Adrenal gland (tissue), 12 donors: ENCODE data around the gene MCCC1. TPM values are rescaled to one million over a fixed set of nuclear protein-coding genes. Genes with fewer than 3 reads are reported as not detected.

Experiments used
- DNase-seq, 7 donors: peaks; one replicate each; pipeline ENCODE4 v3.0.0-alpha.2; 2019 to 2020
- H3K27ac ChIP-seq, 5 donors: fragments of 200-600 bp; sonication (generic) in 4 of 5; 1 replicate in 3 of 5; 2 replicates in 2 of 5; pipeline versions ENCODE4 v1.5.1 to v1.8.0; 2016 to 2020; ENCODE audit warnings: mild to moderate bottlenecking in 1 of 5
- H3K27me3 ChIP-seq: fragments of 200-600 bp; 2 replicates; pipeline ENCODE4 v1.8.0; 2021
- H3K36me3 ChIP-seq, 2 donors: fragments of 200-600 bp; replicated peaks in 1 of 2; 1 replicate in 1 of 2; 2 replicates in 1 of 2; pipeline versions ENCODE4 v1.5.1 to v1.8.0; 2018 to 2022
- H3K4me1 ChIP-seq, 2 donors: fragments of 200-600 bp; replicated peaks in 1 of 2; 1 replicate in 1 of 2; 2 replicates in 1 of 2; pipeline versions ENCODE4 v1.5.1 to v1.8.0; 2018 to 2021
- H3K4me3 ChIP-seq, 4 donors: fragments of 200-600 bp; sonication (generic) in 3 of 4; one replicate each; pipeline ENCODE4 v1.5.1; 2016 to 2018
- H3K9me3 ChIP-seq, 3 donors: fragments of 200-600 bp; sonication (generic) in 1 of 3; replicated peaks in 1 of 3; 1 replicate in 2 of 3; 2 replicates in 1 of 3; pipeline versions ENCODE4 v1.5.1 to v1.8.0; 2016 to 2021
- CTCF ChIP-seq, 6 experiments: fragments of 450-650 bp in 4 of 6; fragments of 200-600 bp in 2 of 6; sonication (generic) in 1 of 6; IDR thresholded peaks; 1 replicate in 5 of 6; 2 replicates in 1 of 6; pipeline versions ENCODE4 v1.5.1 to v1.8.0; 2016 to 2021; ENCODE audit warnings: antibody characterized with exemption in 6 of 6, mild to moderate bottlenecking in 2 of 6, moderate library complexity in 1 of 6
- POLR2A ChIP-seq, 2 donors: fragments of 450-650 bp; IDR thresholded peaks; one replicate each; pipeline ENCODE4 v1.6.1; 2017; ENCODE audit warnings: antibody characterized with exemption in 2 of 2, mild to moderate bottlenecking in 2 of 2, moderate library complexity in 1 of 2
- WGBS, 4 donors: extraction: QIAGEN DNeasy Blood & Tissue Kit in 2 of 4; methylation state at CpG; one replicate each; pipeline versions ENCODE4 v1.1.5 to v1.1.7; 2013 to 2017; 5-methylcytosine and 5-hydroxymethylcytosine counted together
- intact Hi-C, 2 donors: fragments of 100-400 bp; cut with DNase I; formaldehyde crosslinking; loops; one replicate each; pipeline versions ENCODE4 v1.14.1 to v1.15.0; 2022 to 2023
- polyA plus RNA-seq, 3 donors: library from polyadenylated mRNA; stranded (reverse); fragments of 200-250 nt in 2 of 3; fragments of 350-450 nt in 1 of 3; fragmentation: Illumina TruSeq in 1 of 3; extraction: RNeasy Lipid Tissue Mini Kit (QIAGEN cat#74804) in 1 of 3; gene quantifications; one replicate each; pipeline ENCODE4 v1.2.3, GENCODE V29; 2013 to 2014
- total RNA-seq, 9 donors: library from RNA; depleted of rRNA in 4 of 9; stranded (reverse); fragments of >200 nt in 4 of 9; fragments of 120-200 nt in 1 of 9; fragmentation: NEBNext Ultra II Directional in 1 of 9; extraction: Animal tissue kit (Norgen Biotek cat#: 25700) in 1 of 9; gene quantifications; one replicate each; pipeline versions ENCODE4 v1.1.0 to v1.2.4, GENCODE V29; 2013 to 2023
- donor health status: healthy with polysubstance abuse.
- donor health status: Bipolar disorder and iron deficiency.
- donor health status: DM: yes; HTN: yes; CAD: no.
- donor health status: DM: no; HTN: no; CAD: no.
- donor health status: DM: no; HTN: no; CAD: no.
- donor health status: DM: yes; HTN: yes; CAD: no.

MCCC1 gene
- total and polyA plus RNA-seq, 12 donors = 40.9 to 137 (median 53.5) TPM

- intact Hi-C loops = no loop called here
- TF ChIP-seq POLR2A (IDR thresholded peaks at IDR 0.05) (no peak), CTCF (IDR thresholded peaks at IDR 0.05) (no peak)
- peaks cover 14 to 30% of the 10 kb centered on the region in 2 donors for H3K4me1 ChIP-seq
- no peak overlapping the region for H3K4me3 ChIP-seq
- 65 to 72% (median 69%) methylated on average over 2 of the region's 2 CpGs for WGBS, 4 donors
- H3K9me3 ChIP-seq = no peaks in the 10 kb centered on the region
- no peaks in the 10 kb centered on the region for H3K36me3 ChIP-seq
- no peak overlapping the region for H3K27ac ChIP-seq
- DNase-seq = no peak
- H3K27me3 ChIP-seq = no peaks in the 10 kb centered on the region
These were observed 127.7 kb downstream of the MCCC1 start for GRCh38 chr3:182971637-182972036.

- no peaks in the 10 kb centered on the region for H3K27me3 ChIP-seq
- no peak overlapping the region for H3K27ac ChIP-seq
- TF ChIP-seq CTCF (IDR thresholded peaks at IDR 0.05) = no peak
- TF ChIP-seq POLR2A (IDR thresholded peaks at IDR 0.05) = no peak
These were observed 128.4 kb downstream of the MCCC1 start for GRCh38 chr3:182970811-182971418.

GRCh38 chr3:182969853-182970252, 129.4 kb downstream of the MCCC1 start:
- H3K27me3 ChIP-seq = no peaks in the 10 kb centered on the region
- peaks cover 14 to 28% of the 10 kb centered on the region in 2 donors for H3K4me1 ChIP-seq
- no peak overlapping the region for H3K4me3 ChIP-seq
- no peak overlapping the region for H3K27ac ChIP-seq
- no peak for TF ChIP-seq POLR2A (IDR thresholded peaks at IDR 0.05)
- TF ChIP-seq CTCF (IDR thresholded peaks at IDR 0.05) = no peak
- no peaks in the 10 kb centered on the region for H3K9me3 ChIP-seq
- intact Hi-C loops = no loop called here
- WGBS, 4 donors = 90 to 98% (median 97%) methylated on average over 7 of the region's 7 CpGs
- DNase-seq = no peak
- no peaks in the 10 kb centered on the region for H3K36me3 ChIP-seq

More at GRCh38 chr3:182970811-182971418, 128.4 kb downstream of the MCCC1 start:
- H3K36me3 ChIP-seq = no peaks in the 10 kb centered on the region
- intact Hi-C loops = no loop called here
- DNase-seq = no peak
- no peak overlapping the region for H3K4me3 ChIP-seq
- no peaks in the 10 kb centered on the region for H3K9me3 ChIP-seq
- WGBS, 4 donors = 85 to 89% (median 87%) methylated on average over 3 of the region's 3 CpGs
- peaks cover 14 to 28% of the 10 kb centered on the region in 2 donors for H3K4me1 ChIP-seq

- intact Hi-C loops = no loop called here
- Histone ChIP-seq H3K4me3 (no peak overlapping the region), H3K9me3 (no peaks in the 10 kb centered on the region), H3K4me1 (peaks cover 14 to 28% of the 10 kb centered on the region in 2 donors), H3K36me3 (no peaks in the 10 kb centered on the region), H3K27me3 (no peaks in the 10 kb centered on the region), H3K27ac (no peak overlapping the region)
- no peak for DNase-seq
- TF ChIP-seq POLR2A (IDR thresholded peaks at IDR 0.05) (no peak), CTCF (IDR thresholded peaks at IDR 0.05) (no peak)
These were observed 130.0 kb downstream of the MCCC1 start for GRCh38 chr3:182969277-182969676.
